ENCODE data around the gene KIF12.
"Not testable (repeated sequence)": the region's sequence is repeated elsewhere in the genome, so short reads cannot be mapped to it uniquely, and the experiment has no call there.

The KIF12 gene

GRCh38 chr9:114098936-114099668 is at the start of gene KIF12:
Gene KIF12, minus strand, starts transcription at chr9:114099292. Its CDS starts 16 bp downstream, at chr9:114099276.
- DNase-seq, result peak; percentile 41

- no peak for DNase-seq
Measured at GRCh38 chr9:114146735-114147134, 47.6 kb upstream of the KIF12 start.

- no peak for DNase-seq
Measured at GRCh38 chr9:114143234-114143633, 44.1 kb upstream of the KIF12 start.

GRCh38 chr9:114141553-114142402 is 42.7 kb upstream of the KIF12 start:
- DNase-seq, result no peak

- DNase-seq, result no peak
Measured at GRCh38 chr9:114140850-114141249, 41.8 kb upstream of the KIF12 start.

- DNase-seq, result no peak
Measured at GRCh38 chr9:114140401-114140800, 41.3 kb upstream of the KIF12 start.

- no peak for DNase-seq
Measured at GRCh38 chr9:114139071-114139470, 40.0 kb upstream of the KIF12 start.

GRCh38 chr9:114138552-114138971 is 39.5 kb upstream of the KIF12 start:
- no peak for DNase-seq

- DNase-seq, result no peak
Measured at GRCh38 chr9:114137831-114138230, 38.7 kb upstream of the KIF12 start.

GRCh38 chr9:114134827-114135396 is 35.8 kb upstream of the KIF12 start:
- DNase-seq, result no peak

- no peak for DNase-seq
Measured at GRCh38 chr9:114132550-114132918, 33.4 kb upstream of the KIF12 start.

- no peak for DNase-seq
Measured at GRCh38 chr9:114131808-114132549, 32.9 kb upstream of the KIF12 start.

- no peak for DNase-seq
Measured at GRCh38 chr9:114130624-114131277, 31.7 kb upstream of the KIF12 start.

GRCh38 chr9:114130141-114130540 is 31.0 kb upstream of the KIF12 start:
- DNase-seq, result no peak

GRCh38 chr9:114128759-114129158 is 29.7 kb upstream of the KIF12 start:
- not testable (repeated sequence) for DNase-seq

GRCh38 chr9:114126247-114127060 is 27.4 kb upstream of the KIF12 start:
- DNase-seq, result no peak

- DNase-seq, result no peak
Measured at GRCh38 chr9:114125476-114126013, 26.5 kb upstream of the KIF12 start.

- no peak for DNase-seq
Measured at GRCh38 chr9:114124666-114125475, 25.8 kb upstream of the KIF12 start.

- DNase-seq, result no peak
Measured at GRCh38 chr9:114124138-114124537, 25.0 kb upstream of the KIF12 start.

Data from NCI-H748 treated with DMSO at 0.1 percent for 48 hours (cell line).